Duodenal mucosa (tissue), 2 donors: Measurements from ENCODE around the gene ODF2.
"Not testable (repeated sequence)": the region's sequence is repeated elsewhere in the genome, so short reads cannot be mapped to it uniquely, and the experiment has no call there.

Source experiments
- H3K27ac ChIP-seq: one replicate; pipeline ENCODE4 v1.7.0; 2013; ENCODE audit warnings: low read depth, low read length
- H3K27me3 ChIP-seq, 2 donors: one replicate each; pipeline ENCODE4 v1.7.0; 2013; ENCODE audit warnings: low read length in 2 of 2, control low read depth in 1 of 2; ENCODE audit not compliant: insufficient read depth in 2 of 2, control insufficient read depth in 1 of 2
- H3K36me3 ChIP-seq, 2 donors: one replicate each; pipeline ENCODE4 v1.7.0; 2013; ENCODE audit warnings: low read length in 2 of 2, control low read depth in 1 of 2; ENCODE audit not compliant: insufficient read depth in 2 of 2, control insufficient read depth in 1 of 2
- H3K4me1 ChIP-seq, 2 donors: one replicate each; pipeline ENCODE4 v1.7.0; 2013; ENCODE audit warnings: low read length in 2 of 2, control low read depth in 1 of 2; ENCODE audit not compliant: insufficient read depth in 2 of 2, control insufficient read depth in 1 of 2
- H3K4me3 ChIP-seq, 2 donors: one replicate each; pipeline ENCODE4 v1.7.0; 2013; ENCODE audit warnings: low read length in 2 of 2, low read depth in 1 of 2
- H3K9ac ChIP-seq, 2 donors: one replicate each; pipeline ENCODE4 v1.7.0; 2013; ENCODE audit warnings: low read length in 2 of 2, low read depth in 1 of 2
- H3K9me3 ChIP-seq, 2 donors: one replicate each; pipeline ENCODE4 v1.7.0; 2013; ENCODE audit warnings: low read length in 2 of 2, control low read depth in 1 of 2; ENCODE audit not compliant: control insufficient read depth in 1 of 2

The ODF2 gene

GRCh38 chr9:128497824-128498610 is 42.2 kb downstream of the ODF2 start:
- Histone ChIP-seq H3K4me1 (peaks cover 14 to 16% of the 10 kb centered on the region in 2 donors), H3K9ac (no peak overlapping the region), H3K9me3 (no peaks in the 10 kb centered on the region), H3K27me3 (no peaks in the 10 kb centered on the region), H3K36me3 (peaks cover 16 to 54% of the 10 kb centered on the region in 2 donors), H3K27ac (no peak overlapping the region), H3K4me3 (no peak overlapping the region)

- Histone ChIP-seq H3K4me3 (no peak overlapping the region), H3K27me3 (no peaks in the 10 kb centered on the region), H3K9ac (no peak overlapping the region), H3K36me3 (peaks cover 16 to 48% of the 10 kb centered on the region in 2 donors), H3K27ac (no peak overlapping the region), H3K9me3 (no peaks in the 10 kb centered on the region), H3K4me1 (peaks cover 15 to 18% of the 10 kb centered on the region in 2 donors)
Measured at GRCh38 chr9:128498911-128499310, 43.1 kb downstream of the ODF2 start.

GRCh38 chr9:128499920-128500319 is 44.1 kb downstream of the ODF2 start:
- H3K4me1 ChIP-seq: peaks cover 5 to 10% of the 10 kb centered on the region in 2 donors
- no peaks in the 10 kb centered on the region for H3K27me3 ChIP-seq
- H3K4me3 ChIP-seq: no peak overlapping the region
- peaks cover 16 to 37% of the 10 kb centered on the region in 2 donors for H3K36me3 ChIP-seq
- H3K27ac ChIP-seq: no peak overlapping the region
- no peak overlapping the region for H3K9ac ChIP-seq
- H3K9me3 ChIP-seq: no peaks in the 10 kb centered on the region

GRCh38 chr9:128503415-128503825 is 47.6 kb downstream of the ODF2 start:
- H3K4me3 ChIP-seq: peak overlapping the region; percentile 98 to 99
- H3K9ac ChIP-seq: peak overlapping the region; percentile 95
- H3K36me3 ChIP-seq: peaks cover 3 to 12% of the 10 kb centered on the region in 2 donors
- H3K9me3 ChIP-seq, H3K27me3 ChIP-seq, H3K27ac ChIP-seq: not testable (repeated sequence)
- peaks cover 6 to 14% of the 10 kb centered on the region in 2 donors for H3K4me1 ChIP-seq

GRCh38 chr9:128503870-128504269 is 48.1 kb downstream of the ODF2 start:
- Histone ChIP-seq H3K27ac (no peak overlapping the region), H3K27me3 (no peaks in the 10 kb centered on the region), H3K9me3 (no peaks in the 10 kb centered on the region), H3K36me3 (peaks cover 3 to 12% of the 10 kb centered on the region in 2 donors), H3K4me3 (peak overlapping the region; percentile 98 to 99), H3K9ac (peak overlapping the region; percentile 95), H3K4me1 (peaks cover 6 to 14% of the 10 kb centered on the region in 2 donors)

GRCh38 chr9:128504485-128505413 is 48.9 kb downstream of the ODF2 start, which contains the start of gene GLE1:
TSS of gene GLE1 (plus strand) at chr9:128504719. CDS start at chr9:128504806, 87 bp downstream.
- Histone ChIP-seq H3K27me3 (no peaks in the 10 kb centered on the region), H3K4me1 (peaks cover 6 to 14% of the 10 kb centered on the region in 2 donors), H3K9me3 (no peaks in the 10 kb centered on the region), H3K9ac (peak within 1 kb of the TSS; percentile 95), H3K4me3 (peak within 1 kb of the TSS; percentile 98 to 99), H3K36me3 (peaks cover 7 to 13% of the 10 kb centered on the region in 2 donors), H3K27ac (peak within 1 kb of the TSS; percentile 67)

GRCh38 chr9:128505414-128505765 is 49.6 kb downstream of the ODF2 start:
- H3K27me3 ChIP-seq: no peaks in the 10 kb centered on the region
- H3K9me3 ChIP-seq: no peaks in the 10 kb centered on the region
- H3K27ac ChIP-seq: no peak overlapping the region
- H3K4me3 ChIP-seq: peak overlapping the region; percentile 98 to 99
- peaks cover 7 to 19% of the 10 kb centered on the region in 2 donors for H3K36me3 ChIP-seq
- peak overlapping the region; percentile 95 for H3K9ac ChIP-seq
- peaks cover 6 to 14% of the 10 kb centered on the region in 2 donors for H3K4me1 ChIP-seq

GRCh38 chr9:128505906-128506305 is 50.1 kb downstream of the ODF2 start:
- Histone ChIP-seq H3K4me3 (peak overlapping the region in 1 of 2 donors; percentile 99), H3K36me3 (peaks cover 7 to 24% of the 10 kb centered on the region in 2 donors), H3K4me1 (peaks cover 6 to 14% of the 10 kb centered on the region in 2 donors), H3K9ac (peak overlapping the region in 1 of 2 donors; percentile 95)
- not testable (repeated sequence) for H3K9me3 ChIP-seq, H3K27ac ChIP-seq, H3K27me3 ChIP-seq

- Histone ChIP-seq H3K36me3 (peaks cover 22 to 50% of the 10 kb centered on the region in 2 donors), H3K27me3 (no peaks in the 10 kb centered on the region), H3K27ac (no peak overlapping the region), H3K4me3 (no peak overlapping the region), H3K4me1 (no peaks in the 10 kb centered on the region), H3K9ac (no peak overlapping the region), H3K9me3 (no peaks in the 10 kb centered on the region)
Measured at GRCh38 chr9:128512820-128513219, 57.0 kb downstream of the ODF2 start.

- Histone ChIP-seq H3K27me3 (no peaks in the 10 kb centered on the region), H3K4me3 (no peak overlapping the region), H3K27ac (no peak overlapping the region), H3K9ac (no peak overlapping the region), H3K9me3 (no peaks in the 10 kb centered on the region), H3K4me1 (no peaks in the 10 kb centered on the region), H3K36me3 (peaks cover 14 to 58% of the 10 kb centered on the region in 2 donors)
Measured at GRCh38 chr9:128521956-128522355, 66.2 kb downstream of the ODF2 start.
